Umbilical cord (tissue), 2 donors: ENCODE data around the gene PITPNC1. TPM values are rescaled to one million over a fixed set of nuclear protein-coding genes. Genes with fewer than 3 reads are reported as not detected.
"Not testable (repeated sequence)": the region's sequence is repeated elsewhere in the genome, so short reads cannot be mapped to it uniquely, and the experiment has no call there.

Experiments used
- DNase-seq: peaks from one replicate; pipeline ENCODE4 v3.0.0-alpha.2; 2015; ENCODE audit warnings: low spot score
- total RNA-seq: library from RNA; depleted of rRNA; stranded (reverse); fragments of >200 nt; gene quantifications from one replicate; pipeline ENCODE4 v1.2.3, GENCODE V29; 2014; ENCODE audit warnings: low replicate concordance; ENCODE audit not compliant: insufficient read depth

PITPNC1 gene
- total RNA-seq, 1 donor from 2014 or later = 32.0 TPM

DNA sequence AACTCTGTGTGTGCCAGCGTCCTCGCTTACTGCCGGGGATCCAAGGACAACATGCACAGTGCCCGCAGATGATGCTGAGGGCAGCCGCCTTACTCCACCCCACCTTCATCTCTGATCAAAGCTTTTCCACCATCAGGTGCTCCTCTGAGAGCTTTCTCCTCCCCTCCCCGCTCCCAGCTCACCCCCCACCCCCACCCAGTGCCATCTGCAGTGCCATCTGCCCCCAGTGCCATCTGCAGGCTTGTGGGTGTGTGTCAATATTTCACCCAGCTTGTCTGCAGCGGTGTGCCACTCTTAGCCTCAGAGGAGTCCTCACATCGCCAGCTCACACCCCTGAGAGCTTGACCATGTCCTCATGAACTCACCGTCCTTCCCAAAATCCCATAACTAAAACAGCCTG lies 242.5 kb downstream of the PITPNC1 start:
- DNase-seq = no peak

DNA sequence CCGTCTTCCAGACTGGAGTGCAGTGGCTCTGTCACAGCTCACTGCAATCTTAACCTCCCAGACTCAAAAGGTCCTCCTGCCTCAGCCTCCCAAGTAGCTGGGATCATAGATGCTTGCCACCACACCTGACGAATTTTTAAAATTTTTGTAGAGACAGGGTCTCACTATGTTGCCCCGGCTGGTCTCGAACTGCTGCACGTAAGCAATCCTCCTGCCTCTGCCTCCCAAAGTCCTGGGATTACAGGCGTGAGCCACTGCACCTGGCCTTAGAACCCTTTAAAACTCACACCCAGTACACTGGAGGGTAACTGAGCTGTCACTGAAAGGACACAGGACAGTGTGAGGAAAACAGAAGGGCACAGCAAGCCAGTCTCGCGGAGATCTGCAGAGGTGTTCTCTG lies 243.0 kb downstream of the PITPNC1 start:
- no peak for DNase-seq

DNA sequence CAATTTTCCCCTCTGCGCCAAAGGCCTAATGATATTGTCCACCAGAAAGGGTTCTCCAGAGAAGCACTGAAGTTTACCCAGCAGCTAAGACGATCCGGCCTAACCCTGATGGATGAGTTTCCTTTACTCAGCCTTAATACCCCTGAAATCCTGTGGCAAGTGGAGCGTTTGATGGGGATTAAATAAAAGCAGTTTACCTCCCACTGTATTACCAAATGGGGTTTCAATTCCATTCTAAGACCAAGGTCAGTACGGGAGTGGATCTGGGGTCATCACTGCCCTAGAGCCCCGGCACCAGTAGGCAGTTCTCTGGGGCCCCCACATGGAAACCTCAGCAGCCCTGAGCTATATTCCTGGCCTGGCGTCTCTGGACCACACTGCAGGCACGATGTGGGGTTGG lies 243.6 kb downstream of the PITPNC1 start:
- no peak for DNase-seq

DNA sequence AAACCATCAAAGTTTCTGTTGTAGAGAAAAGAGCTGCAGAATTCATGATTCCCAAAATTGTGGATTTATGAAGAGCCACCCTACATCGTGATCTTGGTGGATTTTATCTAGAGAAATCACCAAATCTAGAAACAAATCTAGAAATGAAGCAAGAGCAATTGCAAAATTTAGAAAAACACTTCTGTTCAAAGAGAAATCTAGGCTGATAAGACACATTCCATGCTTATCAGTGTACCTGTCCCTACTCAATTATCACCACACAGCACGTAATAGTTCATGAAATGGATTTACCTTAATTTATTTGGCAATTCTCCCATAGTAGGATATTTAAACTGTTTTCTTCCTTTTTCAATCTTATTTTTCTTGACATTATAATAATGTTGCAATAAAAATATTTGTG lies 246.7 kb downstream of the PITPNC1 start:
- no peak for DNase-seq

DNA sequence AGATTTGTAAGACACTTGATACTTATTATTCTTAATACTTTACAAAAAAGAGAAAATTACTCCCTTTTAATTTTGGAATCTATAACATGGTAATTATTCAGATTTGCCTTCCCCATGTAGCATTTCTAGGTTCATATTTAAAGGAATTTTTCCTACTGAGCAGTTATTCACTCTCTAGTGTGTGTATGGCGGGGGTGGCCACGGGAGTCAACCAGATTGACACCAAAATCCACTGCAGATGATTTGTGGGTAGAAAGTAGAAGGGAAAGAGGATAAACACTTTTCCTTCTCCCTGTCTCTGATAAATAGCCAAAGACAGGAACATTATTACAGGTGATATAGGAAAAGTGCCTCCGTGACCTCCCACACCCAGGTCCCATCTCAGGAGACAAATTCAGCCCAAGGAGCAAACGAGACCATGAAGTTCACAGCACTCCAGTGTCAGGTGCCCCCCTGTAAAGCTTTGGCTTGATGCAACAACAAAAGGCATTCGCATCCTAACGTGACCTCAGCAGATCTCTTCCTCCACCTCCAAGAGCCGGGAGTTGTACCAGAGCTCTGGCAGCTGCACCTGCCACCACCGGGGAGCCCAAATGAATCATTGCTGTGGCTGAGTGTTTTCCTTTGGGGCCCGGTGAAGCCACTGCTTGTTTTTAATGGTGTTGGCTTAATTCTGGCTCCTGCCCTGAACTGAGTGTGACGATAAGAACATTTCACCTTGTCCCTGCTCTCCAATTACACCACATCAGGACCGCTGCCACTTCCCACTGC lies 248.0 kb downstream of the PITPNC1 start:
- DNase-seq = no peak

DNA sequence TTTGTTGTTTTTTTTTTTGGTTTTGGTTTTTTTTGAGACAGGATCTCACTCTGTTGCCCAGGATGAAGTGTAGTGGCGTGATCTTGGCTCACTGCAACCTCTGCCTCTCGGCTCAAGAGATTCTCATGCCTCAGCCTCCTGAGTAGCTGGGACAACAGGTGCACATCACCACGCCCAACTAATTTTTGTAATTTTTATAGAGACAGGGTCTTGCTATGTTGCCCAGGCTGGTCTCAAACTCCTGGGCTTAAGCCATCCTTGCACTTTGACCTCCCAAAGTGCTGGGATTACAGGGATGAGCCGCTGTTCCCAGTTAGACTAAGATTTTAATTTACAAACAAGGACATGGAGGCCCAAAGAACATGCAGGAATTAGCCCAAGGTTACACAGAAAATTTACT lies 248.9 kb downstream of the PITPNC1 start:
- DNase-seq = no peak

DNA sequence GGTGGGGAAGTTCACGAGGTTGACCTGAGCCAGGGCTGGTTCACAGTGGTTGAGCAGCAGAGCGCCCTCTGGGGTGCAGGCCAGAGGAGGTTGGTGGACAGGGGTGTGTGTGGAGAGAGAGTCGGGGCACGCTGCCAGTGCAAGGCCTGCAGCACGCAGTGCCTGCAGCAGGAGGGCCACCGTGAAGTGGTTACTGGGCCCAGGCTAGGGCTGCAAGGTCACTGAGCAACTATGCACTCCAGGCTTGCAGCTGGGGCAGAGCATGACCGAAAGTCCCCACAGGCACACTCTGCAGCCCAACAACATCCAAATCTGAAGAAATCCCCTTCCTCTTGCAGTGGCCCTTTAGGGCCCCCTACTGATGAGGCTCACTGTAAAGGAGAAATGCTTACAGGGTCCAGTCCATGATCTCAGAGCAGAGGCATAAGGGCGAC lies 251.5 kb downstream of the PITPNC1 start:
- no peak for DNase-seq

DNA sequence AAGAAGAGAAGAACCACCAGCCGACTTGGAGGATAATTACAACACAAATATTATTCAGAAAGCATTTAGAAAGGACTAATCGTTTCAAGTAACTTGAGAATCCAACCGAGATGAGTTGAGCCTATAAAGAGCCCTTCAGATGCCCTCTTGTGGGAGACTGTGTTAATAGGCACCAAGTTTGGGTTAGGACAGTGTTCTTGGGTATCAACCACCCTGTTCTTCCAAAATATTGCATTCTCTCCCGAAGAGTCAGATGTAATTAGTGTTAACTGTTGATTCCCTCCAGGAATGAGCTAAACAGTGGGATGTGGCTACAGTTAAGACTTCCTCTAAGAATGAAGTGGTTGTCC lies 252.9 kb downstream of the PITPNC1 start:
- peak; percentile 24 for DNase-seq

DNA sequence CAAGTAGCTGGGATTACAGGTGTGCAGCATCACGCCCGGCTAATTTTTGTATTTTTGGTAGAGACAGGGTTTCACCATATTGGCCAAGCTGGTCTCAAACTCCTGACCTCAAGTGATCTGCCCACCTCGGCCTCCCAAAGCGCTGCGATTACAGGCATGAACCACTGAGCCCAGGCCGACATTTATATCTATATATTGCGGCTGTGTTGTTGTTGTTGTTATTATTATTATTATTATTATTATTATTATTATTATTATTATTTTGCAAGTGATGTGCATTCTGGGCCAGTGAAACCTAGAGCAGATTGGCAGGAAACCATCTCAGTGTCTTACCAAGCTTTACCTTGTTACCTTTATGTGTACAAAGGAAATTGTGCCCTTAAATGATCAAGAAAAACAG lies 253.8 kb downstream of the PITPNC1 start:
- not testable (repeated sequence) for DNase-seq

DNA sequence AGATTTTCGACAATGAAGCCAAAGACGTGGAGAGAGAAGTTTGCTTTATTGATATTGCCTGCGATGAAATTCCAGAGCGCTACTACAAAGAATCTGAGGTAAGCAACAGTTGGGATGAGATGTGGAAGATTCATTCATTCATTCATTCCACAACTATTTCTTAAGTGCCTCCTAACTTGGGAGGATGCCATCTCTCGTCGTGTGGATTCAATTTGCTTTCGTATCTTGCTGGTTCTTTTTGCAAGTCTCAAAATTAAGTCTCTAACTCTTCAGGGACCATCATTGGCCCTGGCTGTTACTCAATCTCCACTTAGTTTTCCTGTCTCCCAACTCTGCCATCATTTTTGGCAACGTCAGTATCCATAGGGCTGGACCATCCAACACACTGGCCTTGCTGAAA lies 255.1 kb downstream of the PITPNC1 start:
- no peak for DNase-seq

DNA sequence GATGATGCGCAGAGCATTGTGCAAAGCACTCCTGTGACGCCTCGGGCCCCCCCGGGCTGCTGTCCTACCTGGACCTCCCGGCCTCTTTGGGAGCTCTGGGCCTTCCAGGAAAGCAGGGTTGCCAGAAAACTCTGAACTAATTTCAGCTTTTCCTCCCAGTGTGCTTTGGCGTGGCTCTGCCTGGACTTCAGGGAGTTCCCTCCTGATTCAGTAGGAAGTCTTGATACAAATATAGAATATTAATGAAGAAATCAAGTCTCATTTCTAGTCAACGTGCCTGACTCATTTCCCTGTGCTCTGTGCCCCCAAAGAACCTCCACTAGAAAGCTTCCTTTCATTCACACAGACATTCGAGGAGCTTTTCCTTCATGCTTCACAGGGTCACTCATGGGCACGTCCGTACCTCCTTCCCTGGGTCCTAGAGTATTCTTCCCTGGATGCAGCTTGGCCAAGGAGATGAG lies 256.7 kb downstream of the PITPNC1 start:
- DNase-seq = no peak

DNA sequence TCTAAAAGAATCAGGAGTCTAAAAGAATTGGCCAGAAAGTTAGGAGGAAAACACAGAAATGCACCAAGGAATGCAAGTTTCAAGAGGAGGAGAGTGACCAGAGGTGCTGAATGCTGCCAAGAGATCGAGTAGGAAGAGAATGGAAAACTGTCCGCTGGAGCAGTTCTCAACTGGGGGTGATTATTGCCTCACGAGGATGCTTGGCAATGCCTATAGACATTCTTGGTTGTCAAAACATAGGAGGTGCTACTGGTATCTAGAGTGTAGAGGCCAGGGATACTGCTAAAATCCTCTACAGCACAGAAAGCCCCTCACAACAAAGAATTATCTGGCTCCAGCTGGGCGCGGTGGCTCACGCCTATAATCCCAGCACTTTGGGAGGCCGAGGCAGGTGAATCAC lies 258.6 kb downstream of the PITPNC1 start:
- no peak for DNase-seq

DNA sequence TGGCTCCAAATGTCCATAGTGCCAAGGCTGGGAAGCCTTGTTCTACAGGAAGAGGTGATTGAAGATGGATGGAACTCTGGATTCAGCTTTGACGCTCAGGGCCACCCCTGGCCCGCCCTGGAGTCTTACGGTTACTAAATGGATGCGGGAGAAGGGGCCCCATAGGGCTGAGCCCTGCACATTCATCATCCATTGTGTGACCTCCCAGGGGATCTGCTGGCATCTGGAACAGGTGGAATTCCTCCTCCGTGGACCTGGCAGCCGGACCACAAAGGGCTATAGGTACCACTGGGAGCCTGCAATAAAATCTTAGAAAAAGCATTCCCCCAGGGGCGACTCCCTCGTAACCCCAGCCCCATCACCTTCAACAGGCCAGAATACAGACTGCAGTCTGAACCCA lies 259.2 kb downstream of the PITPNC1 start:
- DNase-seq = no peak

DNA sequence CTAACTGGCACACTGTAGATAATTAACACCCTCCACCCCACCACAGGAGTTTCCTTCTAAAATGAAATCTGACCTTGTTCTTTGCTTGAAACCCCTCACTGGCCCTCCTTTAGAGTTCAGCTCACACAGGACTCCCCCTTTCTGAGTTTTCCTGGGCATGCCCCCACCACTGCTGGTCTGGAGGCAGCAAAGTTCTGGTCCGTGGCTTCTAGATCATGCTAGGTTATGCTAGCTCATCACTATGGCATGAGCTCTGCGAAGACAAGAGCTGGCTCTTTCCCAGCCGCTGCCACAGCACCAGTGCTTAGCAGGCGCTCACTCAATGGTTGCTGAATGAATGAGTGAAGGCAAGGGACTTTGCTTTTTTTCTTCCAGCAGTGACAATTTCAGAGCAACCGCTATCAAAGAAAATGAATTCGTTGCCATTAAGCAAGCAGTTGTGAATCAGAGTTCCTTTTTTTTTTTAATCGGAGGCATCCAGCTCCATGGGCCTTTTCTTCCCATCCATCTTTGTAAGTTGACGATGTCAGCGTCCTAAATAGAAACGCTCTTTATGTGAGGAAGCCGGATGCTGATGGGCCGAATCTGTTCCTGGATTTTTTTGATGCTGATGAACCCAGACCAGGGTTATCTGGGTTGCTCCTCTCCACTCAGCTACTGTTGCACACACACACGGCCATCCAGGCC lies 259.9 kb downstream of the PITPNC1 start:
- DNase-seq = no peak

DNA sequence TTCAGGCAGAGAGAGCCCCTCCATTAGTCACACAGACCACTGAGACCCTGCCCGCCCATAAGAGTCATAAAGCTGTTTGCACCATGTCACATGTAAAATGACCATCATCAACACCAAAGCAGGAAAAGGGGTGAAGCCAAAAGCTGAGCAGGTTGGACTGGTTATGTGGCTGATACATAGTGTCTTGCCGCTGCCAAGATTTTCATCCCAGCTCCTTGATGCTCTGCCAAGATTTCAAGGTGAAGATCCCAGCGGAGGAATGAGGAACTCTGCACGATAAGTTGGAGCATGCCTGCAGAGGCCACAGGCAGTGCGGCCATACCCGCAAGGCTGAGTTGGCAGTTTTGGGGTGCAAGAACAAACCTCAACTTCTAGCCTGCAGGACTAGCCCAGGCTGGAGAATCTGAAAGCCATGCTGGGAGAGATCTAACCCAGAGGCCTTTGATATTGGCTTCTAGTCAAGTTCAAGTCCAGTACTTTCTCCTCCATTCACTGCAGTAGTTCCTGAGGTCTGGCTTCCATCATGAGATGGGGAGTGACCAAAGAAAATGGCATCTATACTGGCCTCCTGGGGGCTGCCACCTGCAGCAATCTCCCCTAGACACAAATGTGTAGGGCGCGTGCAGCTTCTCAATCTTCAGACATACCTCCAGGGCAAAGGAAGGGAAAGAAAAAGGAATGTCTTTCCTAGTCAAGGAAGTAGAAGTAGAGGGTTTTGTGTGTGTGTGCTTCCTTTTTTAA lies 261.0 kb downstream of the PITPNC1 start:
- peak; percentile 34 for DNase-seq

DNA sequence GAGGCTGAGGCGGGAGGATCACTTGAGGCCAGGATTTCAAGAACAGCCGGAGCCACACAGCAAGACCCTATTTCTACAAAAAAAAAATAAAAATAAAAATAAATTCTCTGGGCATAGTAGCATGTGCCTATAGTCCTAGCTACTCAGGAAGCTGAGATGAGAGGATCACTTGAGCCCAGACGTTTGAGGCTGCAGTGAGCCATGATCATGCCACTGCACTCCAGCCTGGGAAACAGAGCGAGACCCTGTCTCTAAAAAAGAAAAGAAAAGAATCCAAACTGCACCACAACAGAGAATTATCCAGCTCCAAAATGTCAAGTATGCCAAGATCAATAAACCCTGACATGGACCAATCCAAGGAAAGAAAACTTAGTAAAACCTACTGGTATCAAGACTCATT lies 261.8 kb downstream of the PITPNC1 start:
- no peak for DNase-seq

DNA sequence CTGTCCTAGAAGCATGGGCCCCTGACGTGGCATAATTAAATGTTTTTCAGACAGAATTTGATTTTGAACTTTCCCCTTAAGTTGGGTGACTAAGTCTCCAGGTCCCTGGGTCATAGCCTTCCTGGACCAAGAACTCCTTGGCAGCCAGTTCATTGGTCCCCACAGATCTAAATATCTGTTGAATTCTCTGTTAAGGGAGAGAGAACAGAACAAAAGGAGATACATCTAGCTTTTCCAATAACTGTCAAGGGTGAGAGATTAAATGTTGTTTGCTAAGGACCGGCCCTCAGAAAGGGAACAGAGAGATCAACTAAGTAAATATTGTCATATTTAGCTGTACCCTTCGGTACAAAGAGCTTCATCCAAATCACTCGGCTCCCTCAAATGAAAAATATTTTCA lies 262.5 kb downstream of the PITPNC1 start:
- no peak for DNase-seq

DNA sequence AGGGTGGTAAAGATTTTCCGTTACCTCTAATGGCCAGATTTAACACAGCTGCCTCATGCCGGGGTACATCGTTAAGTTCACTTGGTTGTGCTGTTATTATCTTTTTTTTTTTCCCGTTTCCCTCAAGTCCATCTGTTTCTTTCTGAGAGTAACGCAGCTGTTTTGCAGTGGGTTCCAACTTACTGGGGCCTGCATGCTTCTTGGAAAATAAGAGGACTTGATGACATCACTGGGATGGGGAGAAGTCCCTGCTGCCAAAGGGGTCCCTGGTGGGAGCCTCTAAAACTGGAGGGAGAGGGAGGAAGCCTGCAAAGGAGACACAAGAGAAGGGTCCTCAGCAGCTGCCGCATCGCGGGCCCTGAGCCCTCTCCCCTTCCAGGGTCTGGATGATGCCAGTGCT lies 262.9 kb downstream of the PITPNC1 start:
- DNase-seq = no peak

DNA sequence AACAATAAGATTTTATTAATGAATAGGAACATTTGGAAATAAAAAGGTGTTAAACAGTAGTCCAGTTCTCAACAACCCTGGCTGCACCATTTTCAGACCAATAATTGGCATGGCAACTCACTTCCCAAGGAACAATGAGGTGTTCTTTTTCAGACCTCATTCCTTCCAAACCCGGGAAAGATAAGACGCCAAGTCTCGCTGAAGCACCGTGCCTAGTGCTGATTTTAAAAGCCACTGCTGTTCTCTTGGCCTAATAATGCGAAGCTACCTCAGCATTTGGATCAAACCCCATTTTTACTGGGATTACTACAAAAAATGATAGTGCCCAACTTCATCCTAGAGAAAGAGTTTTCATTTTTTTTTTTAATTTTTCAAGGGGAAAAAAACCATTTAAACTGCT lies 265.4 kb downstream of the PITPNC1 start:
- DNase-seq = no peak

DNA sequence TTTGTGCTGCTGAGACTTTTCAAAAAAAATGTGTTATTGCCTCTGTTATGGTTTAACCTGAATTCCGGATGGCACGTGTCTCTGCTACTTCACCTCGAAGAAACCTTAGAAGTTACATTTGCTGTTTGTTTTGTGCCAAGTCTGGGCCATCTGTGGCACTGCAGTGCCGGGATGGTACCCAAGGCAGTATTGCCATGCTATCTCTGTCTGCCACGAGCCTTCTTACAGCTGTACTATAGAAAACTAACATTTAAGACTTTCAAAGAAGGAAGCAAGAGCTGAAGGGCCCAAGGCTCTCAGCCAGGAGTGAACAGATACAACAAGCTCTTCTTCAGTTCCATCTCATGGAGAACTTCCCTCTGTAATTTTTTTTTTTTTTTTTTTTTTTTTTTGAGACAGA lies 267.0 kb downstream of the PITPNC1 start:
- DNase-seq = no peak

DNA sequence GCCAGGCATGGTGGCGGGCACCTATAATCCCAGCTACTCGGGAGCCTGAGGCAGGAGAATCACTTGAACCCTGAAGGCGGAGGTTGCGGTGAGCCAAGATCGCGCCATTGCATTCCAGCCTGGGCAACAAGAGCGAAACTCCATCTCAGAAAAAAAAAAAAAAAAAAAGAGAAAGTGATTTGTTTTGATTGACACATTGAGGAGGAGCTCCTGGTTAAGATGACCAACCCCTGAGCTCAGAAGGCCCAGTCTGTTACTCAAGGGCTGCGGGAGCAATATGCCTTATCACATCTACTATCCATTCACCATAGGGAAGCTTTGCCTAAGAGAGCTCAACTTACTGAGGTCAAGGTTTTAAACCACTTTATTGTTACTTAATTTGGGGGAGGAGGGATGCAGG lies 268.1 kb downstream of the PITPNC1 start:
- not testable (repeated sequence) for DNase-seq

DNA sequence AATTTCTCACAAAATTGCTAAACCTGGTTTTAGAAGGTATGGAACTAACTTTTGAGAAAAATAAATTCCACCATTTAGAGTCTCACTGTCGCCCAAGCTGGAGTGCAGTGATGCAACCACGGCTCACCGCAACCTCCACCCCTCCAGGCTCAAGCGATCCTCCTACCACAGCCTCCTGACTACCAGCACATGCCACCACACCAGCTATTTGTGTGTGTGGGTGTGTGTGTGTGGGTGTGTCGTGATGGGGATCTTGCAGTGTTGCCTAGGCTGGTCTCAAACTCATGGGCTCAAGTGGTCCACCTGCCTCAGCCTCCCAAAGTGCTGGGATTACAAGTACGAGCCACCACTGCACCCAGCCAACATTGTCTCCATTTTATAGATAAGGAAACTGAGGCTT lies 269.4 kb downstream of the PITPNC1 start:
- no peak for DNase-seq

DNA sequence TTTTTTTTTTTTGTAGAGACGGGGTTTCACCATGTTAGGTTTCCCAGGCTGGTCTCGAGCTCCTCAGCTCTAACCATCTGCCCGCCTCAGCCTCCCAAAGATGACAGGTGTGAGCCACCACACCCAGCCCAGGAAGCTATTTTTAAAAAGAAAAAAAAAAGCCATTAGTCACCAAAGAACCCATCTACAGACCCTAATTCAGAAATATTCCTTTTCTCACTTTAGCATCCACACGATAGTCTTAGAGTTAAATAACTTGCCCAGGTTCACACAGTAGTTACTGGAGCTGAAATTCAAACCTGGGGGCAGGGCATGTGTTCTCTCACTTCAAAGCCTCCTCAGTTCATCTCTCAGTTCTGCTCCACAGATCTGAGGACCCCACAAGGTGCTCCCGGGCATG lies 270.4 kb downstream of the PITPNC1 start:
- no peak for DNase-seq
